IMR-90 (cell line): ENCODE results near the gene DOCK4. TPM values are rescaled to one million over a fixed set of nuclear protein-coding genes. Genes with fewer than 3 reads are reported as not detected.

Experiments used
- ATAC-seq: fragments of 200-7000 bp; cut with Tn5 transposase; 2 replicates; pipeline ENCODE4 v1.9.1; 2020; ENCODE audit warnings: low read depth, mild to moderate bottlenecking, moderate library complexity
- BruUV-seq: library from RNA; stranded (reverse); fragments of 400-500 nt; replicated peaks from 2 replicates; lab custom pipeline; 2021; lab: Mats Ljungman, UMichigan
- CTCF ChIA-PET: fragments of 300-600 bp; formaldehyde crosslinking; extraction: SDS; loops from one replicate; lab custom pipeline; 2021; ENCODE audit warnings: antibody characterized with exemption; lab: Yijun Ruan, JAX
- POLR2A ChIA-PET: fragments of 300-600 bp; sonication (Branson Sonifier 250); formaldehyde crosslinking; loops from one replicate; lab custom pipeline; 2022; ENCODE audit warnings: antibody characterized with exemption; ENCODE audit not compliant: unreplicated experiment; lab: Charles Lee
- DNase-seq: peaks from one replicate; pipeline ENCODE4 v3.0.0; 2013
- H2AFZ ChIP-seq: replicated peaks from 2 replicates; pipeline ENCODE3; 2013; ENCODE audit warnings: low read length, mild to moderate bottlenecking; ENCODE audit not compliant: poor library complexity
- H2AK5ac ChIP-seq: 2 replicates; pipeline ENCODE4 v1.6.1; 2013; ENCODE audit warnings: low read depth, low read length, inconsistent platforms
- H2AK9ac ChIP-seq: replicated peaks from 2 replicates; pipeline ENCODE3; 2013; ENCODE audit warnings: mild to moderate bottlenecking, low read depth, low read length, moderate library complexity; ENCODE audit not compliant: poor library complexity
- H2BK120ac ChIP-seq: 2 replicates; pipeline ENCODE4 v1.6.1; 2013; ENCODE audit warnings: low read depth, low read length, inconsistent platforms
- H2BK15ac ChIP-seq: 3 replicates; pipeline ENCODE4 v1.6.1; 2013; ENCODE audit warnings: low read depth, low read length, inconsistent platforms
- H2BK20ac ChIP-seq: 2 replicates; pipeline ENCODE4 v1.6.1; 2013; ENCODE audit warnings: low read depth, mild to moderate bottlenecking, inconsistent platforms, low read length, moderate library complexity
- H2BK5ac ChIP-seq: 2 replicates; pipeline ENCODE4 v1.6.1; 2013; ENCODE audit warnings: mild to moderate bottlenecking, low read depth, low read length, inconsistent platforms; ENCODE audit not compliant: poor library complexity, severe bottlenecking
- H3K14ac ChIP-seq: replicated peaks from 2 replicates; pipeline ENCODE4 v1.6.1; 2013; ENCODE audit warnings: low read depth, low read length, inconsistent platforms
- H3K18ac ChIP-seq: 2 replicates; pipeline ENCODE4 v1.6.1; 2013; ENCODE audit warnings: low read depth, low read length, control low read depth
- H3K23ac ChIP-seq: 2 replicates; pipeline ENCODE4 v1.6.1; 2013; ENCODE audit warnings: low read depth, low read length, inconsistent platforms
- H3K27ac ChIP-seq: 2 replicates; pipeline ENCODE4 v1.5.1; 2013; ENCODE audit warnings: mild to moderate bottlenecking, control low read depth, low read length; ENCODE audit not compliant: insufficient read depth
- H3K27me3 ChIP-seq: 2 replicates; pipeline ENCODE4 v1.6.1; 2013; ENCODE audit warnings: low read length; ENCODE audit not compliant: control insufficient read depth, insufficient read depth
- H3K36me3 ChIP-seq: 2 replicates; pipeline ENCODE4 v1.6.1; 2013; ENCODE audit warnings: low read length, mixed read lengths; ENCODE audit not compliant: control insufficient read depth, insufficient read depth
- H3K4ac ChIP-seq: 2 replicates; pipeline ENCODE4 v1.6.1; 2013; ENCODE audit warnings: low read depth, low read length, inconsistent platforms
- H3K4me1 ChIP-seq: 2 replicates; pipeline ENCODE4 v1.6.1; 2013; ENCODE audit warnings: low read length, mixed read lengths; ENCODE audit not compliant: control insufficient read depth, insufficient read depth
- H3K4me2 ChIP-seq: 2 replicates; pipeline ENCODE4 v1.6.1; 2013; ENCODE audit warnings: low read depth, mild to moderate bottlenecking, control low read depth, low read length, moderate library complexity
- H3K4me3 ChIP-seq: 2 replicates; pipeline ENCODE4 v1.5.1; 2013; ENCODE audit warnings: low read depth, mild to moderate bottlenecking, control low read depth, low read length, moderate library complexity; ENCODE audit not compliant: insufficient read depth
- H3K56ac ChIP-seq: 2 replicates; pipeline ENCODE4 v1.6.1; 2013; ENCODE audit warnings: low read length, inconsistent platforms; ENCODE audit not compliant: insufficient read depth; ENCODE audit errors: extremely low read depth
- H3K79me1 ChIP-seq, 2 experiments: 2 replicates each; pipeline ENCODE4 v1.6.1; 2013; ENCODE audit warnings: low read length in 2 of 2, inconsistent platforms in 1 of 2, low read depth in 1 of 2
- H3K9ac ChIP-seq: 2 replicates; pipeline ENCODE4 v1.6.1; 2013; ENCODE audit warnings: low read depth, low read length, control low read depth
- H3K9me1 ChIP-seq: 2 replicates; pipeline ENCODE4 v1.6.1; 2013; ENCODE audit warnings: low read length, inconsistent platforms; ENCODE audit not compliant: insufficient read depth
- H3K9me3 ChIP-seq: 2 replicates; pipeline ENCODE4 v1.6.1; 2013; ENCODE audit warnings: low read length; ENCODE audit not compliant: control insufficient read depth, insufficient read depth
- H4K20me1 ChIP-seq: 2 replicates; pipeline ENCODE4 v1.6.1; 2013; ENCODE audit warnings: low read length, inconsistent platforms; ENCODE audit not compliant: insufficient read depth
- H4K5ac ChIP-seq: 2 replicates; pipeline ENCODE4 v1.6.1; 2013; ENCODE audit warnings: mild to moderate bottlenecking, low read depth, low read length, control low read depth
- H4K8ac ChIP-seq, 2 experiments: 2 replicates each; pipeline ENCODE4 v1.6.1; 2013; ENCODE audit warnings: low read depth in 2 of 2, low read length in 2 of 2, control low read depth in 1 of 2, inconsistent platforms in 1 of 2
- H4K91ac ChIP-seq: 2 replicates; pipeline ENCODE4 v1.6.1; 2013; ENCODE audit warnings: low read depth, low read length, inconsistent platforms; ENCODE audit not compliant: insufficient read depth
- RAD21 ChIP-seq: IDR thresholded peaks from 2 replicates; pipeline ENCODE4 v1.6.1; 2012; ENCODE audit warnings: low read length, improper control_type of control experiment
- RCOR1 ChIP-seq: IDR thresholded peaks from 2 replicates; pipeline ENCODE4 v1.6.1; 2012; ENCODE audit warnings: mild to moderate bottlenecking, low read length, improper control_type of control experiment; ENCODE audit not compliant: insufficient replicate concordance
- WGBS, 2 experiments: methylation state at CpG; one replicate each; pipeline versions ENCODE4 v1.1.5 to v1.1.7; 2013; ENCODE audit warnings: missing lambda C conversion rate in 2 of 2; ENCODE audit not compliant: insufficient read length in 1 of 2; ENCODE audit errors: extremely low coverage in 2 of 2; 5-methylcytosine and 5-hydroxymethylcytosine counted together
- dilution Hi-C: fragments of 300-500 bp; cut with HindIII; formaldehyde crosslinking; loops from one replicate; pipeline ENCODE4 v1.14.3; 2018; ENCODE audit warnings: low sequenced_read_pairs; ENCODE audit not compliant: unreplicated experiment
- in situ Hi-C: fragments of 300-500 bp; cut with MboI; formaldehyde crosslinking; loops from 3 replicates; pipeline ENCODE4 v1.14.3; 2019; ENCODE audit warnings: low sequenced_read_pairs, inconsistent platforms, mixed read lengths
- intact Hi-C: fragments of 100-400 bp; cut with micrococcal nuclease; formaldehyde crosslinking; loops from 2 replicates; pipeline ENCODE4 v1.10.0; 2022
- polyA plus RNA-seq, 3 experiments: library from polyadenylated mRNA; depleted of rRNA; stranded (reverse); fragments of >200 nt; gene quantifications; 2 replicates each; pipeline ENCODE4 v1.2.3, GENCODE V29; 2012; ENCODE audit warnings: low replicate concordance in 1 of 3
- total RNA-seq: library from RNA; depleted of rRNA; stranded (reverse); fragments of >200 nt; gene quantifications from 2 replicates; pipeline ENCODE4 v1.2.3, GENCODE V29; 2012

Gene DOCK4
- total and polyA plus RNA-seq, 2 of the 4 experiments (the other 2 are of a cell fraction) = 4.4 to 12.2 TPM

DNA sequence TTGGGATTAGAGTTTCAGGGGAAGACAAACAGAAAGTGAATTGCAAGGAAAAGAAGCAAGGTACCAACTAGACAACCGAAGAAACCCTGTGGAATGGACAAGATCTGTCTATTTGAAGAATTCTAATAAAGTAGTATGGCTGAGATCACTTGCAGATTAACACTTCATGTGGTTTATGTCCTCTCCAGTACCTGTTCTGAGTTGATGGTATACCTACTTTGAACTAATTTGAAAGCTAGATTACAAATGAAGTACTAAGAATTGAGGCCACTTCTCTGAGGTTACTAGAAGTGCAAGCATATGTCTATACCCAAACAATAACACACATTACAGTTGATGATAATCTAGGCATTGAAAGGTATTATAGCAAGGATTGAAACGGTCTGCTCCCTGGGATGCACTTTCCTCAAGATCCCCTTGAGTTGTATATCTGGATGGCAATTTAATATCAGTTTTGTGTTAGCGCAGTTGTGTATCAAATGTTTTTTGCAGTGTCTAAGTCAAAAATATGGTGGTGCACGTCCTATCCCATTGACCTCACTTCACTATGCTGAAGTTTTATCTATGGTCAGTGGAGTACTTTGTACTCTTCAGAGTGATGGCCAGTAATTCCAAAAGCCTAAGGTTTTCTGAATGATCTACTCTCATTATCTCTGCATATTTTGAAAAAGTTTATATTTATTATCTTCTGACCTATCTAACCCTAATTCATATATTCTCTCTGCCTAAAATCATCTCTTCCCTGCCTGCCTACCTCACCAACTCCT is 26.2 kb upstream of the DOCK4 start:
- Histone ChIP-seq H3K4me2 (no peak overlapping the region), H3K27ac (no peak overlapping the region), H2AFZ (no peak overlapping the region), H3K4me1 (no peaks in the 10 kb centered on the region), H3K4me3 (no peak overlapping the region), H3K27me3 (no peaks in the 10 kb centered on the region), H3K56ac (no peak overlapping the region), H2BK15ac (no peak overlapping the region), H3K14ac (no peak overlapping the region), H3K36me3 (no peaks in the 10 kb centered on the region), H3K9me3 (no peaks in the 10 kb centered on the region), H2AK5ac (no peak overlapping the region), H2BK120ac (no peak overlapping the region), H3K23ac (no peak overlapping the region), H4K20me1 (0 out of 2 replicates have a peak, but pooled peaks cover 3% of the 10 kb centered on the region), H4K91ac (no peak overlapping the region), H4K8ac (no peak overlapping the region), H3K4ac (no peak overlapping the region), H3K9me1 (no peaks in the 10 kb centered on the region), H3K18ac (no peak overlapping the region), H2BK20ac (no peak overlapping the region), H2BK5ac (no peak overlapping the region), H2AK9ac (no peak overlapping the region), H3K79me1 (peaks cover 17 to 26% of the 10 kb centered on the region in 2 experiments), H3K9ac (no peak overlapping the region), H4K5ac (no peak overlapping the region)
- dilution Hi-C loops (no loop called here), intact Hi-C loops (no loop called here), in situ Hi-C loops (no loop called here)
- ChIA-PET POLR2A (no interaction called here), CTCF (no interaction called here)
- ATAC-seq (no peak), DNase-seq (no peak)
- BruUV-seq = no TSS peak
- no CpG with 5 or more reads among the region's 4 CpGs for WGBS, 2 experiments
- no peak for TF ChIP-seq RAD21
- TF ChIP-seq RCOR1 = no peak
